T-helper 22 cell (primary cell): ENCODE measurements around the gene CRTC3.
A peak's percentile ranks its signal among the peaks of the same experiment; 100 is the strongest.
"Not testable (repeated sequence)": the region's sequence is repeated elsewhere in the genome, so short reads cannot be mapped to it uniquely, and the experiment has no call there.

Experiments used
- DNase-seq: peaks from one replicate; pipeline ENCODE4 v3.0.0-alpha.2; 2020; ENCODE audit warnings: low read depth

CRTC3 gene

DNA sequence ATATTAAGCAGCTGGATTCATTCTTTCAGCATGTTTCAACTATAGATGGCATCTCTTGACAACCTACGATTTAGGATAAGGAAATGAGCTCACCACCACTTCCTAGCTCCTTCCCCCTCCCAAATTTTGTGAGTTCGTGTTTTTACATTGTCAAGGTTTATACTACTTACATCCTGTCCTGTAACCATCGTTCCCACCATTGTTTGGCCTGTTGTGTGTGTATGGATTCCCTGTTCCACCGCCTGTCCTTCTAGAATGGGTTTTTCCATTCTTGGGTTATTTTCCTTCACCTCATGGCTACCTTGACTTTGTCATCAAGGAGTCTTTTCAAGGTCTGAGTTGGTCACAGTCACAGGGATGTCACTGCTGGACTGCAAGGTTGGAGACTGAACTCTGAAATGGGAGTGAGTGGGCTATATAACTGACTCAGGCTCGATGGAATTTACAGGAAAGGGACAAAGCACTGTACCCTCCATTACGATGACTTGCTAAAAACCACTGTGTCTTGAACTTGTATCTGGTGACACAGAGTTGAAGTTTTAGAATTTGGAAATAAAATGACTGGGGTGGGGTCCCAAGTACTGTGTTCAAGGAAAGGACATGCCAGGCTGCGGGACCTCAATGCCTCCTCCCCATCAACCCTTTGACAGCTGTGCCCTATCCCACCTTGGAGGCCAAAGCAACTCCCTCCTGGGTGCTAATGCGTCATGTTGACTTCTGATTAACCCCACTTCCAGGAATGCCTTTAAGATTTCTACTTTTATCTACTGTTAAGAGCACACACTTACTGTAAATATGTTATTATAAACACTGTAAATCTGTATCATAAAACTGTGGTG, 120.6 kb downstream of the CRTC3 start:
- DNase-seq = no peak

GRCh38 chr15:90650956-90651689, 121.4 kb downstream of the CRTC3 start:
- DNase-seq = no peak

- DNase-seq = no peak
These were observed 124.8 kb downstream of the CRTC3 start for GRCh38 chr15:90654233-90655136.

DNA sequence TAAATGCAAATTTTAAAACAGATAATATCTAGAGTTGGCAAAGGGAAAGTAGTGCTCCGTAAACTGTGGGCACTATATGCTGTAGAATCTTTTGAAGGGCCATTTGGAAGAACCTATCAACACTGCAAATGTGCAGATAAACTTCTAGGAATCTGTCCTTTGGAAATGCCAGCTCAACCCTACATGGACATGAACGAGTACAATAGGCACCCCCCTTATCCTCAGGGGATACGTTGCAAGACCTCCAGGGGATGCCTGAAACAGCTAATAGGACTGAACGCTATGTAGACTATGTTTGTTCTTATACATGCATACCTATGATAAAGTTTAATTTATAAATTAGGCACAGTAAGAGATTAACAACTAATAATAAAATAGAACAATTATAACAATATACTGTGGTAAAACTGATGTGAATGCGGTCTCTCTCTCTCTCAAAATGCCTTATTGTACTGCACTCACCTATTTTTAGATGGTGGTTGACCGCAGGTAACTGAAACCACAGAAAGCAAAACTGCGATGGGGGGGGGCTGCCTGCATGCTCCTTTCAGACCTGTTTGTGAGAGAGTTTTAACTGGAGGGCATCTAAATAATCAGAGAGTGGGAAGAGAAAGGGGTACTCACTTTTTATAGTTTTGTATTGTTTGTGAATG, 127.9 kb downstream of the CRTC3 start:
- DNase-seq = peak; percentile 55

- no peak for DNase-seq
These were observed 129.8 kb downstream of the CRTC3 start for GRCh38 chr15:90659481-90659880.

- peak; percentile 27 for DNase-seq
These were observed 130.7 kb downstream of the CRTC3 start for GRCh38 chr15:90660195-90660998.

DNA sequence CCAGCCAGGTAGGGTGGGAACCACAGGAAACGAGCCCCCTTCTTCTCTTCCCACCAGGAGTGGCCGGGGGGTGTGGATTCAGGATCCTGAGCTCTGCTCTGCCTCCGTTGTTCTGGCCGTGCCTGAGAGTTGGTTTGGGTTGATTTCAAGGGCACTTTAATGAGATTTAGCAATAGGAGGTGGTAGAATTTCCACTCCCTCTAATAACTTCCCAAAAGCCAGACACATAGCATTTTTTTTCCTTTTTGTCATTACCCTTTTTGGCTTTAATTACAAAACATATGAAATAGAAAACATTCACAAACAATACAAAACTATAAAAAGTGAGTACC, 131.2 kb downstream of the CRTC3 start:
- DNase-seq = not testable (repeated sequence)

DNA sequence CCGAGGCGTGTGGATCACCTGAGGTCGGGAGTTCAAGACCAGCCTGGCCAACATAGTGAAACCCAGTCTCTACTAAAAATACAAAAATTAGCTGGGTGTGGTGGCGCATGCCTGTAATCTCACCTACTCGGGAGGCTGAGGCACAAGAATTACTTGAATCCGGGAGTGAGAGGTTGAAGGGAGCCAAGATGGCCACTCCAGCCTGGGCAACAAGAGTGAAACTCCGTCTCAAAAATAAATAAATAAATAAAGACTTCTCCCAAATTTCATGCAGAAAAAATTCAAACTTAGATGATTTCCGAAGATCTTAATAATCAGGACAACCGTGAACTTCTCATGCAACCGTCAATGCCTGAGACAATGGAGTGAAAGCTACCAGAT, 134.3 kb downstream of the CRTC3 start:
- not testable (repeated sequence) for DNase-seq

DNA sequence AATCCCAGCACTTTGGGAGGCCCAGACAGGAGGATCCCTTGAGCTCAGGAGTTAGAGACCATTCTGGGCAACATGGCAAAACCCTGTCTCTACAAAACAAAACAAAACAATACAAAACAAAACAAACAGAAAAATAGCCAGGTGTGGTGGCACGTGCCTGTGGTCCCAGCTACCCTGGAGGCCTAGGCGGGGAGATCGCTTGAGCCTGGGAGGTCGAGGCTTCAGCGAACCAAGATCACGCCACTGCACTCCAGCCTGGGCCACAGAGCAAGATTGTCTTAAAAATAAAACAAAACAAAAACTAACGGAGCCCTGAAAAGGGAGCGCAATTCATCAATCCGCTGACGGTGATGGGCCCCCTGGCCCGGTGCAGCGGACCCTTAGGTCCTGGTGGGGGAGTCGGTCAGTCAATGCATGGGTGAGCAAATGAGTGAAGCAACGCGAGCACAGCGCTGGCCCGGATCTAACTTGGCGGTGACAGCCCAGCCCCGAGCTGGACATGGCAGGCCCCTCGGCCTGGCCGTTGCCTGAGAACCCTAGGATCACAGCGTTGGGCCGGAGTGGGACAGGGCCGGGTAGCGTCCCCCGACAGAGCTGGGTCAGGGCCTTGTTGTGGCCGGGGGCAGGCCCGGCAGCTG, 135.0 kb downstream of the CRTC3 start:
- DNase-seq = no peak

- no peak for DNase-seq
These were observed 135.8 kb downstream of the CRTC3 start for GRCh38 chr15:90665288-90666134.

- no peak for DNase-seq
These were observed 136.6 kb downstream of the CRTC3 start for GRCh38 chr15:90666135-90666909.

DNA sequence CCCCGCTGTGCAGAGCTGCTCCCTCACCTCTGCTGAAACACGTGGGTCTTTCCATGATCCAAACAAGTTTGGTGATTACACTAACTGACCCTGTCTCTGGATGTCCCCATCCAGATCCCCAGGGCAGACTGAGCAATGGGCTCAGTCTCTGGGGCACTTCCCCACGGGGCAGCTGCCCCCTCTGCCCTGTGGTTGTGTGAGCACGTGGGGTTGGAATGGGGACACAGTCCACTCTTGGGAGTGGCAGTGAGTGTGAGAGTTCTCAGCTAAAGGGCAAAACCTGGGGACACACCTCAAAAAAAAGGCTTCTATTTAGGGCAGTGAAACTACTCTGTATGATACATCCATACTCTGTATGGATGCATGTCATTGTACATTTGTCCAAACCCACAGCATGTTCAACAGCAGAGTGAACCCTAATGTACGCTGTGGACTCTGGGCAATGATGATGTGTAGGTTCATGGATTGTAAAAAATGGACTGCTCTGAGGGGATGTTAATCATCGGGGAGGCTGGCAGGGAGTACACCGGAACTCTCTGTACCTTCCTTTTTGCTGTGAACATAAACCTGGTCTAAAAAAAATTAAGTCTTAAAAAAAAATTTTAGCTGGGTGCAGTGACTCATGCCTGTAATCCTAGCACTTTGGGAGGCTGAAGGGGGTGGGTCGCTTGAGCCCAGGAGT, 137.5 kb downstream of the CRTC3 start:
- no peak for DNase-seq

DNA sequence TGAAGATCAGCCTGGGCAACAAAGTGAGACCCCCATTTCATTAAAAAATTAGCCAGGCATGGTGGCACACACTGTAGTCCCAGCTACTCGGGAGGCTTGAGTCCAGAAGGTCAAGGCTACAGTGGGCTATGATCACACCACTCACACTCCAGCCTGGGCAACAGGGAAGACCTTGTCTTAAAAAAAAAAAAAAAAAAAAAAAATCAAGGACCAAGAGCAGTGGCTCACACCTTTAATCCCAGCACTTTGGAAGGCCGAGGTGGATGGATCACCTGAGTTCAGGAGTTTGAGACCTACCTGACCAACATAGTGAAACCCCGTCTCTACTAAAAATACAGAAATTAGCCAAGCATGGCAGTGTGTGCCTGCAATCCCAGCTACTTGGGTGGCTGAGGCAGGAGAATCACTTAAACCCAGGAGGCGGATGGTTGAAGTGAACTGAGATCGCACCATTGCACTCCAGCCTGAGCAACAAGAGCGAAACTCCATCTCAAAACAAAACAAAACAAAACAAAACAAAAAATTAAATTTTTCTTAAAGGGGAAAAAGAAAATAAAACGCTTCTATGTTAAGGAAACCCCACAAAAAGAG, 138.1 kb downstream of the CRTC3 start:
- not testable (repeated sequence) for DNase-seq

DNA sequence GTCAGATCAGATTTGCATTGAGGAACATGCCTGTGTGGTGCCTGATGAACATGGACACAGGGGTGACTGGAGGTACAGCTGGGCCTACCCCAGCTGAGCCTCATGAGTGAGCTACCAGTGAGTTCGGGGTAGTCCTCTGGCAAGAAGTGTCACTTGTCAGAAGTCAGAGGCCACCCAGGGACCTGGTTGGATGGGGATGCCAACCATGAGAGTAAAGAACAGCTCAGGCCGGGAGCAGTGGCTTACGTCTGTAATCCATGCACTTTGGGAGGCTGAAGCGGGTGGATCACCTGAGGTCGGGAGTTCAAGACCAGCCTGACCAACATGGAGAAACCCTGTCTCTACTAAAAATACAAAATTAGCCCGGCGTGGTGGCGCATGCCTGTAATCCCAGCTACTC, 140.9 kb downstream of the CRTC3 start:
- not testable (repeated sequence) for DNase-seq

DNA sequence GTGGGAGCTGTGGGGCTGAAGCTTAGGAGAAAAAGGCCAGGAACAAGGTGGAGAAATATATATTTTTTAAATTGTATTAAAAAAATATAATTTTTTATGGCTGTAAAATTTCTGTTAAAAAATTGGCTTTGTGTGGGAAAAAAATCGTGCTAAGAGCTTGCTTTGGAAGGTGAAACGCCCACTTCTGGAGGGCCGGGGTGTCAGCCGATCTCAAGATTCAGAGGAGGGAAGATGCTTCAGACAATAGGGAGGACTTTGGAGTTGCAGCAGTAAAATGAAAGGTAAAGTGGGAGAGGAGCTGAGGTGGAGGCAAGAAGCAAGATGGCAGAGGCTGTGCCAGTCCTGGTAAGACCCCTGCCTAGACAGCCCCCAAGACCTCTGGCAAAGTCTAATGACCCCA, 141.5 kb downstream of the CRTC3 start:
- DNase-seq = no peak

GRCh38 chr15:90673357-90673756, 143.6 kb downstream of the CRTC3 start:
- DNase-seq = not testable (repeated sequence)

- DNase-seq = no peak
These were observed 144.8 kb downstream of the CRTC3 start for GRCh38 chr15:90674476-90674875.

- DNase-seq = no peak
These were observed 145.7 kb downstream of the CRTC3 start for GRCh38 chr15:90675464-90675863.
